ENCODE results near the gene DNMT3A.

Gene DNMT3A

DNA sequence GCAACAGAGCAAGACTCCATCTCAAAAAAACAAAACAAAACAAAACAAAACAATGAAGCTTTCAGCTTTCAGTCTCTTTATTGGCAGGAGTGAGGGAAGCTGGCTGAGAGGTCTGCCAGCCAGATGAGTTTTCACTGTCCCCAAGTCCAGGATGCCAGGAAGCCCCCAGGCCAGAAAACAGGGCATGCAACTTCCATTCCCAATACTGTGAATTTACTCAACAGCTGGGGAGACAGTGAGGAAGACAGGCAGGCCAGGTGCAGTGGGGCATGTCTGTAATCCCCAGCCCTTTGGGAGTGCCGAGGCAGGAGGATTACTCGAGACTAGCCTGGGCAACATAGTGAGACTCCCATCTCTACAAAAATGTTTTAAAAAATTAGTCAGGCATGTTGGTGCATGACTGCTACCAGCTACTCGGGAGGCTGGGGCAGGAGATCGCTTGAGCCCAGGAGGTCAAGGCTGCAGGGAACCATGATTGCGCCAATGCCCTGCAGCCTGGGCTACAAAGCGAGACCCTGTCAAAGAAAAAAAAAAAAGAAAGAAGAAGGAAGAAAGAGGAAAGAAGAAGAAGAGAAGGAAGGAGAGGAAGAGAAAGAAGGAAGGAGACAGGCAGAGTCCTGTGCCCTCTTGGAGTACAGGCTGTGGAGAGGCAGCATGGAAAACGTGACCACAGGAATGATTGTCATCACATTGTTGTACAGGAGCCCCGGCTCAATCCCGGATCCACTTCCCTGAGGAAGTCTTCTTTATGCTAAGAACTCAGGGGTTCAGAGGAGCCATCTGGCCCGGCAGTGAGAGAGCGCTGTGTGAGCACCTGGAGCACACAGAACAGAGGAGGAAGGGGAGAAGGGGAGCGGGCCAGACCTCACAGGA lies 144.2 kb downstream of the DNMT3A start:
- DNase-seq: no peak

- no peak for DNase-seq
These were observed 147.1 kb downstream of the DNMT3A start for GRCh38 chr2:25194576-25195122.

DNA sequence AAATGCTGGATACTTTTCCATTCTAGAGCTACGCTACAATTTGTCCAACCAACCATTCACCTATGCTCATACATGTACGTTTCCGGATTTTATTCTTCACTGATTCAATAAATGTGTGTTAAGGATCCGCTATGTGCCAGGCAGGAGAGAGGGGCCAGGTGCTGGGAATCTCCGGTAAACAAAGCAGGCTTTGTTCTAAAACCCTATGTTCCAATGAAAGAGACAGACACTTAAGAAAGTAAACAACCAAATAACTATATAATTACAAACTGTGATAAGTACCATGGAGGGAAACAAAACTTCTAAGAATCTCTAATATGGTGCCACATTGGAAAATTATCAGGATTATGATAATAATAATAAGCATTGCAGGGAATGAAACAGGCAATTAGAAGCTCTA lies 151.2 kb downstream of the DNMT3A start:
- no peak for DNase-seq

- no peak for DNase-seq
These were observed 153.3 kb downstream of the DNMT3A start for GRCh38 chr2:25188405-25188804.

- no peak for DNase-seq
These were observed 153.9 kb downstream of the DNMT3A start for GRCh38 chr2:25187729-25188350.

DNA sequence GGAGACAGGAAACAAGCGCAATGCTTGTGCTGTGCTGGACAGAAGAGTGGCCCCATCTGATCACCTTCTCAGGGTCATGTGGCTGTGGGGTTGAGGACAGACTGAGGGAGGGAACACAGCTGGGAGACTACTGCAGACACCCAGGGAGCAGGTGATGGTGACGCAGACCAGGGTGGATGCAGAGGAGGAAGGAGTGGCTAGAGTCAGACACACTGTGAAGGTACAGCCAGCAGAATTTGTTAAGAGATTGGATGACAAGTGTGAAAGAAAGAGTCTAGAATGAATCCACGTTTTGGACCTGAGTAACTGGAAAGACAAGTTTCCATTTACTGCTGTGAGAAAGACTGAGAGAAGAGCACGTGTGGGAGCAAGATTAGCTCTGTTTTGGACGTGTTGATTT lies 157.5 kb downstream of the DNMT3A start:
- no peak for DNase-seq

DNA sequence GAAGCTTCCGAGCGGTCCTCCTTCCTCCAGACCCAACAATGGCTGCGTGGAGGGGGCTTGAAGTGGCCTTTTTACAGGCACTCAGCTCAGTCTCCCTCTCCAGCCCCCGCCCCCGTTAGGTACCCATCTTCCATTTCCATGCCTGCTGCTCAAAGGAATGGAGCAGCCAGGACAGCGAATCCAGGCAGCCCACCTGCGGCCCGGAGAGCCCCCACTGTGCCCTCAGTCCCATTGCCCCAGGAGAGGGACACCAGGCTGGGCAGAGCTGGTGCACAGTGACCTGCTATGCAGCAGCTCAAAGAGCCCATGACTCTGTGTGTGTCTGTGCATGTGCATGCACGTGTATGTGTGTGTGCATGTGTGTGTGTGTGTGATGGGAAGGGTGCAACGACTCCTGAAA lies 162.7 kb downstream of the DNMT3A start:
- DNase-seq: no peak
